Muscle layer of duodenum (tissue), 2 donors: Measurements from ENCODE around the gene GPR173.

Experiments used
- H3K27ac ChIP-seq: one replicate; pipeline ENCODE4 v1.7.0; 2013; ENCODE audit warnings: mild to moderate bottlenecking, low read length
- H3K27me3 ChIP-seq: one replicate; pipeline ENCODE4 v1.7.0; 2013; ENCODE audit warnings: low read depth, mild to moderate bottlenecking, control low read depth, low read length
- H3K36me3 ChIP-seq, 2 donors: one replicate each; pipeline ENCODE4 v1.7.0; 2013; ENCODE audit warnings: low read length in 2 of 2, control low read depth in 1 of 2, mild to moderate bottlenecking in 1 of 2; ENCODE audit not compliant: insufficient read depth in 2 of 2, control insufficient read depth in 1 of 2
- H3K4me1 ChIP-seq, 2 donors: one replicate each; pipeline ENCODE4 v1.7.0; 2013; ENCODE audit warnings: low read length in 2 of 2, mild to moderate bottlenecking in 2 of 2, control low read depth in 1 of 2, moderate library complexity in 1 of 2; ENCODE audit not compliant: insufficient read depth in 2 of 2, control insufficient read depth in 1 of 2
- H3K4me3 ChIP-seq, 2 donors: one replicate each; pipeline ENCODE4 v1.7.0; 2013; ENCODE audit warnings: low read length in 2 of 2, low read depth in 1 of 2, mild to moderate bottlenecking in 1 of 2
- H3K9me3 ChIP-seq, 2 donors: one replicate each; pipeline ENCODE4 v1.7.0; 2013; ENCODE audit warnings: low read length in 2 of 2, control low read depth in 1 of 2, mild to moderate bottlenecking in 1 of 2; ENCODE audit not compliant: control insufficient read depth in 1 of 2
- donor health status: healthy.

Gene GPR173

GRCh38 chrX:53082773-53083616 lies 34.4 kb downstream of the GPR173 start:
- Histone ChIP-seq H3K4me1 (peaks cover 0 to 29% of the 10 kb centered on the region in 2 donors), H3K4me3 (peak overlapping the region; percentile 75 to 83), H3K27me3 (no peaks in the 10 kb centered on the region), H3K27ac (peak overlapping the region; percentile 31), H3K36me3 (peaks cover 15 to 17% of the 10 kb centered on the region in 2 donors), H3K9me3 (no peaks in the 10 kb centered on the region)

DNA sequence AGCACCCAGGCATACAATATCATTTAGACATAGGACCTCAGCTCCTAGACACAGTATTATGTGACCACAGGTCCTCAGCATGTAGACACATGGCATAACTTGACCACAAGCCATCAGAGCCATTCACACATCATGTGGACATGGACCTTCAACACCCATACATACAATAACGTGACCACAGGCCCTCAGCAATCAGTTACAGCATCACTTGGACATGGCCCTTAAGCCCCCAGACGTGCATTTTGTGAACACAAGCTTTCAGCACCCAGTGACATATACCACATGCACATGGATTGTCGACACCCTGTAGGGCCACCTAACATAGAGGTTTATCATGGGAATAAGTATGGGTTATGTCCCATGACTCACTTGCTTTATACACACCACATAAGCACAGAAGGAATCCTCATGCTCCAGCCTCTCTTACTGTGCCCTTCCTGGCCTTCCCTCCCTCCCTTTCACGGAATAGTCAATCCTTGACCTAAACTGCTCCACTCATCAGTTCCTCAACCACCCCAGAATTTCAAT lies 35.5 kb downstream of the GPR173 start:
- Histone ChIP-seq H3K27ac (peak overlapping the region; percentile 40), H3K4me1 (peaks cover 0 to 31% of the 10 kb centered on the region in 2 donors), H3K27me3 (no peaks in the 10 kb centered on the region), H3K4me3 (peak overlapping the region; percentile 75 to 83), H3K9me3 (no peaks in the 10 kb centered on the region), H3K36me3 (peaks cover 15 to 17% of the 10 kb centered on the region in 2 donors)

DNA sequence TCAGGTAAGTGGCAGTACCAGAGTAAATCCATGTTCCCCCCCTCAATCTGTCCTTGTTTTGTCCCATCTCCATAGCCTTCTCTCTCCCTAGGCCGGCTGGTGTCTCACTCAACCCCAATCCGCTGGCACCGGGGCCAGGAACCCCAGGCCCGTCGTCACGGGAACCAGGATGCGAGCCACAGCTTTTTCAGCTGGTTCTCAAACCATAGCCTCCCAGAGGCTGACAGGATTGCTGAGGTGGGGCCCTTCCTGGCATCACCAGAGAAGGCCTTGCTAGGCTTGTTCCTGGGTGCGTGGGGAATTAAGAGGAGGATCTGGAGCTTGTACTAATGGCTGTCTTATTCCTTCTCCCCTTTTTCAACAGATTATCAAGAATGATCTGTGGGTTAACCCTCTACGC lies 36.3 kb downstream of the GPR173 start:
- Histone ChIP-seq H3K36me3 (peaks cover 15 to 17% of the 10 kb centered on the region in 2 donors), H3K4me3 (peak overlapping the region; percentile 75 to 83), H3K27me3 (no peaks in the 10 kb centered on the region), H3K9me3 (no peaks in the 10 kb centered on the region), H3K27ac (peak overlapping the region; percentile 16), H3K4me1 (peaks cover 0 to 31% of the 10 kb centered on the region in 2 donors)

GRCh38 chrX:53085661-53086229 lies 37.2 kb downstream of the GPR173 start:
- peak overlapping the region; percentile 31 for H3K27ac ChIP-seq
- peaks cover 15 to 17% of the 10 kb centered on the region in 2 donors for H3K36me3 ChIP-seq
- H3K4me3 ChIP-seq, result peak overlapping the region in 1 of 2 donors; percentile 75
- peaks cover 0 to 31% of the 10 kb centered on the region in 2 donors for H3K4me1 ChIP-seq
- no peaks in the 10 kb centered on the region for H3K27me3 ChIP-seq
- H3K9me3 ChIP-seq, result no peaks in the 10 kb centered on the region

DNA sequence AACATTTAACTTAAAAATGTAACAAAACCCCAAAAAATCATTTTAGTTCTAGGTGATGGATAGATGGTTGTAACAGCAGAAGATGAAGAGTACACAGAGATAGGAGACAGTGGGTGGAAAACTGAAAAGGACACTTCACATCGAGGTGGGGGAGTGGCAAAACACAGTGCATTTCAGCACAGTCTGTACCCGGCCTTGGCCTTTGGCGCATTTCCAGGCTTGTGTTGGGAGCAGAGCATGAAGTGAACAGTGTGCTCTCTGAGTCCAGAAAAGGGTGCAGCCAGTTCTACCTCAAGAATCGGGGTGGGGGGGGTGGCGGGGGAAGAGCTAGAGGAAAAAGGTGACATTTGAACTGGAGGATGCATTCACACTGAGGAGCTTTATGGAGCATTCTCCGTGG lies 37.9 kb downstream of the GPR173 start:
- peak overlapping the region; percentile 49 for H3K27ac ChIP-seq
- no peaks in the 10 kb centered on the region for H3K9me3 ChIP-seq
- peaks cover 15 to 17% of the 10 kb centered on the region in 2 donors for H3K36me3 ChIP-seq
- peak overlapping the region in 1 of 2 donors; percentile 28 for H3K4me3 ChIP-seq
- H3K4me1 ChIP-seq, result peaks cover 0 to 31% of the 10 kb centered on the region in 2 donors
- H3K27me3 ChIP-seq, result no peaks in the 10 kb centered on the region

GRCh38 chrX:53087388-53087831 lies 38.8 kb downstream of the GPR173 start:
- peaks cover 0 to 31% of the 10 kb centered on the region in 2 donors for H3K4me1 ChIP-seq
- H3K27ac ChIP-seq, result peak overlapping the region; percentile 49
- no peaks in the 10 kb centered on the region for H3K9me3 ChIP-seq
- H3K27me3 ChIP-seq, result no peaks in the 10 kb centered on the region
- H3K4me3 ChIP-seq, result peak overlapping the region in 1 of 2 donors; percentile 28
- H3K36me3 ChIP-seq, result peaks cover 15 to 17% of the 10 kb centered on the region in 2 donors

DNA sequence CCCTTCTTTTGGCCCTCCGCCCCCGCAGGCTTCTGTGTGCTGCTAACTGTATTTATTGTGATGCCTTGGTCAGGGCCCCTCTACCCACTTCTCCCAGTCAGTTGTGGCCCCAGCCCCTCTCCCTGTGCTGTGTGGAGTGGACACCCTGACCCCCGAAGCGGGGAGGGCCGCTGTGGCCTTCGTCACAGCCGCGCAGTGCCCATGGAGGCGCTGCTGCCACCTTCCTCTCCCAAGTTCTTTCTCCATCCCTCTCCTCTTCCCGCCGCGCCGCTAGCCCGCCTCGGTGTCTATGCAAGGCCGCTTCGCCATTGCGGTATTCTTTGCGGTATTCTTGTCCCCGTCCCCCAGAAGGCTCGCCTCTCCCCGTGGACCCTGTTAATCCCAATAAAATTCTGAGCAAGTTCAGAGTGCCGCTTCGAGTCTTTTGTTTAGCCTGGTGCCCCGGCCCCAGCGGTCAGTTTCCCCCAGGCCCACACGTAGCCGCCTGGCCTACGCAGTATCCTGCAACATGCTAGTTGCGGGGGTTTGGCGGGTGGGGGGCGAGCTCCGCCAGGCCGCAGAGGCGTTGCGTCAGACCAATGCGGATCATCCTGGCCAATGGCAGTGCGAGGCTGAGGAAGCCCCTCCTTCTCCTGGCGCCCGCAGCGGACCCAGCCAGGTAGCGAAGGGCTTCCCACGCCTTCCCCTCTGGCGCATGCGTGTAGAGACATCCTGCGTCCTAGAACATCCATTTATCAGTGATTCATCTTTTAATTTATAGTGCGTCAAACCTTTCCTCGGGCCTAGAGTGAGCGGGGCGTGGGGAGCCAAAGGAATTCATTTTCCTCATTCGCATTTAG lies 39.8 kb downstream of the GPR173 start:
- Histone ChIP-seq H3K27me3 (no peaks in the 10 kb centered on the region), H3K27ac (peak overlapping the region; percentile 80), H3K9me3 (no peaks in the 10 kb centered on the region), H3K36me3 (peaks cover 15 to 17% of the 10 kb centered on the region in 2 donors), H3K4me3 (peak overlapping the region; percentile 44 to 63), H3K4me1 (peaks cover 0 to 31% of the 10 kb centered on the region in 2 donors)

GRCh38 chrX:53089224-53089842 lies 40.7 kb downstream of the GPR173 start:
- H3K36me3 ChIP-seq, result peaks cover 15 to 17% of the 10 kb centered on the region in 2 donors
- H3K4me3 ChIP-seq, result peak overlapping the region; percentile 44 to 63
- peaks cover 0 to 25% of the 10 kb centered on the region in 2 donors for H3K4me1 ChIP-seq
- peak overlapping the region; percentile 80 for H3K27ac ChIP-seq
- no peaks in the 10 kb centered on the region for H3K9me3 ChIP-seq
- no peaks in the 10 kb centered on the region for H3K27me3 ChIP-seq

- Histone ChIP-seq H3K36me3 (peaks cover 13% of the 10 kb centered on the region in 2 donors), H3K27ac (no peak overlapping the region), H3K27me3 (no peaks in the 10 kb centered on the region), H3K4me3 (no peak overlapping the region), H3K4me1 (peaks cover 0 to 25% of the 10 kb centered on the region in 2 donors), H3K9me3 (no peaks in the 10 kb centered on the region)
These were observed 41.3 kb downstream of the GPR173 start for GRCh38 chrX:53089925-53090324.

- Histone ChIP-seq H3K27me3 (no peaks in the 10 kb centered on the region), H3K27ac (no peak overlapping the region), H3K4me3 (no peak overlapping the region), H3K9me3 (no peaks in the 10 kb centered on the region), H3K36me3 (peaks cover 0 to under 1% of the 10 kb centered on the region in 2 donors), H3K4me1 (peaks cover 0 to 22% of the 10 kb centered on the region in 2 donors)
These were observed 42.8 kb downstream of the GPR173 start for GRCh38 chrX:53091354-53091753.
